OCI-LY3 (cell line): ENCODE data around the gene ZBTB24.
A peak's percentile ranks its signal among the peaks of the same experiment; 100 is the strongest.

Experiments
- H2AFZ ChIP-seq: fragments of 200-600, 300-600 bp; shearing (Covaris generic); 2 replicates; pipeline ENCODE4 v1.6.0; 2014; ENCODE audit warnings: antibody characterized with exemption, low read depth, low read length
- H3K27ac ChIP-seq: fragments of 200-600, 300-600 bp; sonication (generic); 2 replicates; pipeline ENCODE4 v1.5.1; 2014; ENCODE audit warnings: mild to moderate bottlenecking, low read length, moderate library complexity, mixed read lengths
- H3K27me3 ChIP-seq: fragments of 200-600, 300-600 bp; sonication (generic); 2 replicates; pipeline ENCODE4 v1.6.1; 2014; ENCODE audit warnings: low read depth, low read length, mixed read lengths
- H3K36me3 ChIP-seq: fragments of 200-600, 300-600 bp; sonication (generic); replicated peaks from 2 replicates; pipeline ENCODE3; 2014; ENCODE audit warnings: low read depth, low read length, mixed read lengths
- H3K4me1 ChIP-seq: fragments of 300-600, 200-600 bp; sonication (generic); 2 replicates; pipeline ENCODE4 v1.6.1; 2014; ENCODE audit warnings: low read length, mixed read lengths
- H3K4me2 ChIP-seq: fragments of 200-600, 300-600 bp; sonication (generic); 2 replicates; pipeline ENCODE4 v1.6.1; 2014; ENCODE audit warnings: low read length, mixed read lengths
- H3K4me3 ChIP-seq: fragments of 300-600, 200-600 bp; sonication (generic); 2 replicates; pipeline ENCODE4 v1.5.1; 2014; ENCODE audit warnings: antibody characterized with exemption, mild to moderate bottlenecking, low read length, moderate library complexity
- H3K79me2 ChIP-seq: fragments of 300-600, 200-600 bp; shearing (Covaris generic); 2 replicates; pipeline ENCODE4 v1.6.1; 2014; ENCODE audit warnings: mild to moderate bottlenecking, low read length, mixed read lengths
- H3K9ac ChIP-seq: fragments of 300-600, 200-600 bp; shearing (Covaris generic); 2 replicates; pipeline ENCODE4 v1.6.0; 2014; ENCODE audit warnings: mild to moderate bottlenecking, low read length, moderate library complexity
- H3K9me3 ChIP-seq: fragments of 200-600, 300-600 bp; shearing (Covaris generic); 2 replicates; pipeline ENCODE4 v1.6.1; 2014; ENCODE audit warnings: low read length, mixed read lengths; ENCODE audit not compliant: insufficient read depth
- H4K20me1 ChIP-seq: fragments of 200-600, 300-600 bp; sonication (generic); 2 replicates; pipeline ENCODE4 v1.6.1; 2016; ENCODE audit warnings: low read length, mixed read lengths; ENCODE audit not compliant: insufficient read depth
- EZH2phosphoT487 ChIP-seq: fragments of 200-600 bp; shearing (Covaris generic); IDR thresholded peaks from 2 replicates; pipeline ENCODE4 v1.6.1; 2018; ENCODE audit warnings: antibody characterized with exemption, mixed run types, low read depth
- TF ChIP-seq, protein P1 (sequence below): fragments of 200-600, 300-600 bp; sonication (generic); IDR thresholded peaks from 2 replicates; pipeline ENCODE4 v1.5.1; 2014; ENCODE audit warnings: antibody characterized with exemption, low read length, low read depth

ZBTB24 gene

GRCh38 chr6:109442393-109442924 is 40.6 kb downstream of the ZBTB24 start:
- H3K4me2 ChIP-seq = no peak overlapping the region
- H3K27me3 ChIP-seq = no peaks in the 10 kb centered on the region
- TF ChIP-seq EZH2phosphoT487 = no peak
- TF ChIP-seq, protein P1, sequence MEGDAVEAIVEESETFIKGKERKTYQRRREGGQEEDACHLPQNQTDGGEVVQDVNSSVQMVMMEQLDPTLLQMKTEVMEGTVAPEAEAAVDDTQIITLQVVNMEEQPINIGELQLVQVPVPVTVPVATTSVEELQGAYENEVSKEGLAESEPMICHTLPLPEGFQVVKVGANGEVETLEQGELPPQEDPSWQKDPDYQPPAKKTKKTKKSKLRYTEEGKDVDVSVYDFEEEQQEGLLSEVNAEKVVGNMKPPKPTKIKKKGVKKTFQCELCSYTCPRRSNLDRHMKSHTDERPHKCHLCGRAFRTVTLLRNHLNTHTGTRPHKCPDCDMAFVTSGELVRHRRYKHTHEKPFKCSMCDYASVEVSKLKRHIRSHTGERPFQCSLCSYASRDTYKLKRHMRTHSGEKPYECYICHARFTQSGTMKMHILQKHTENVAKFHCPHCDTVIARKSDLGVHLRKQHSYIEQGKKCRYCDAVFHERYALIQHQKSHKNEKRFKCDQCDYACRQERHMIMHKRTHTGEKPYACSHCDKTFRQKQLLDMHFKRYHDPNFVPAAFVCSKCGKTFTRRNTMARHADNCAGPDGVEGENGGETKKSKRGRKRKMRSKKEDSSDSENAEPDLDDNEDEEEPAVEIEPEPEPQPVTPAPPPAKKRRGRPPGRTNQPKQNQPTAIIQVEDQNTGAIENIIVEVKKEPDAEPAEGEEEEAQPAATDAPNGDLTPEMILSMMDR = no peak
- H3K4me1 ChIP-seq = peaks cover 10% of the 10 kb centered on the region
- no peak overlapping the region for H3K27ac ChIP-seq
- no peak overlapping the region for H3K4me3 ChIP-seq
- H3K36me3 ChIP-seq = peaks cover 10% of the 10 kb centered on the region
- H3K79me2 ChIP-seq = peaks cover 7% of the 10 kb centered on the region; the same call in 1 of the 2 replicates
- H2AFZ ChIP-seq = no peak overlapping the region
- H3K9ac ChIP-seq = no peak overlapping the region
- H3K9me3 ChIP-seq = no peaks in the 10 kb centered on the region
- no peaks in the 10 kb centered on the region for H4K20me1 ChIP-seq

DNA sequence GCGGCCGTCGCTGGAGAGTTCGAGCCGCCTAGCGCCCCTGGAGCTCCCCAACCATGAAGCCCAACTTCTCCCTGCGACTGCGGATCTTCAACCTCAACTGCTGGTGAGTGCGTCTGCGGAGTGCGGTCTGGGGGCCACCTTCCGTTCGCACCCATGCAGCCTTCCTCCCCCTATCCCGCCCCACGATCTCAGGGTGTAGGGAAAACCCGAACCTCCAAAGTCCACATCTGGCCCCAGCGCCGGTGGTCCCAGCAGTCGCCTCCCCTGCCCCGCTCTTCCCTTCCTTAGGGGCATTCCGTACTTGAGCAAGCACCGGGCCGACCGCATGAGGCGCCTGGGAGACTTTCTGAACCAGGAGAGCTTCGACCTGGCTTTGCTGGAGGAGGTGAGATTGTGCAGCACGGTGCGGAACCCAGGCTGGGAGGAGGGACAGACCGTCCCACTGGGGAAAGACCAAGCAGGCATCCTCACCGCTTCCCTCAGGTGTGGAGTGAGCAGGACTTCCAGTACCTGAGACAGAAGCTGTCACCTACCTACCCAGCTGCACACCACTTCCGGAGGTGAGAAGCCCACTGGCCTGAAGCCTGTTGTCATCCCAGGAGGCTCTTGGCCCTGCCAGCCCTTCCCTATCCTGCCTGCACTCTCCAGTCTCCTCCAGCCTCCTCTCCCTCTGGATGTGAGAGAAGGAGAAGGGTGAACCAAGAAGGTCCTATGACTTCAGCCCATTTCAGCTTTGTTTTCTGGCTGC is 41.8 kb downstream of the ZBTB24 start:
- H3K9me3 ChIP-seq = no peaks in the 10 kb centered on the region
- H3K4me3 ChIP-seq = peak overlapping the region; percentile 92
- peak overlapping the region; percentile 83 for H2AFZ ChIP-seq

DNA sequence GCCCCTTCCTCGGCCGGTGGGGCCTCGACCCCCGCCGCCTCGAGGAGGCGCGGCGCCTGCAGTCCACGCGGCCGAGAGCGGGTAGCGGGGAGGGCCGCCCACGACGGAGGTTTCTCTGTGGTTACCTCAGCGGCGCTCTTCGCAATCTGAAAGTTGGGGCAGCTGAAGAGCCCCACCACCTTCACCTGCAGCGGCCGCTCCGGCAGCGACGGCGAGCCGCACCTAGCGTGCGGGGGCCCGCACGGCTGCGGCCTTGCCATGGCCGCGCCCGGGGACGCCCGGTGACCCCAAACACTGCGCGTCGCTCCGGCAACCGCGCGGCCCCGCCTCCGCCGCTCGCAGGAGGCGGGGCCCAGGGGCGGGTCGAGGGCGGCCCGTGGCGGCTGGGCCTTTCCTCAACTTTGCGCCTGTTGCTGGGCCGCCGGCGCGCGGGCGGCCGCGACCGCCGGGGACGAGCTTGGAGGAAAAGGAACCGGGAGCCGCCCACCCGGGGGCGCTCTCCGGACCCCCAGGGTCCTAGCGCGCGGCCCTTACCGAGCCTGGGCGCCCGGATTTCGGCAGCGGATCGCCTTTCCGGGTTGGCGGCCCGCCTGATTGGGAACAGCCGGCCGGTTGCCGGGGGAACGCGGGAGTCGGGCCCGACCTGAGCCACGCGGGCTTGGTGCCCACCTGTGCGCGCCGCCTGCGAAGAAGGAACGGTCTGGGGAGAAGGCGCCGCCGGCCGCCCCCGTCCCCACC is 42.5 kb downstream of the ZBTB24 start, which contains the start of the genes PPIL6 and SMPD2:
Gene PPIL6 (minus strand): TSS at position 298 of the 738 bp plus-strand sequence. CDS start 38 bp downstream, at position 260.
Gene SMPD2 (plus strand): TSS at position 394 of the 738 bp plus-strand sequence. CDS start 398 bp downstream, outside the sequence.
- peaks cover 10% of the 10 kb centered on the region for H3K36me3 ChIP-seq
- peaks cover 10% of the 10 kb centered on the region for H3K4me1 ChIP-seq
- peaks cover 7% of the 10 kb centered on the region; the same call in 1 of the 2 replicates for H3K79me2 ChIP-seq
- H3K9ac ChIP-seq = peak within 1 kb of the TSS; percentile 90
- peak within 1 kb of the TSS; percentile 95 for H2AFZ ChIP-seq
- no peaks in the 10 kb centered on the region for H4K20me1 ChIP-seq
- H3K9me3 ChIP-seq = no peaks in the 10 kb centered on the region
- no peaks in the 10 kb centered on the region for H3K27me3 ChIP-seq
- peak within 1 kb of the TSS; percentile 49 for H3K27ac ChIP-seq
- TF ChIP-seq, protein P1 = peak; percentile 21; the same call in 1 of the 2 replicates
- TF ChIP-seq EZH2phosphoT487 = no peak
- peak within 1 kb of the TSS; percentile 97 for H3K4me2 ChIP-seq
- H3K4me3 ChIP-seq = peak within 1 kb of the TSS; percentile 92

More for the DNA sequence above, 41.8 kb downstream of the ZBTB24 start:
- peaks cover 7% of the 10 kb centered on the region; the same call in 1 of the 2 replicates for H3K79me2 ChIP-seq
- peaks cover 10% of the 10 kb centered on the region for H3K36me3 ChIP-seq
- H3K27me3 ChIP-seq = no peaks in the 10 kb centered on the region
- H3K27ac ChIP-seq = peak overlapping the region; percentile 49
- H3K4me2 ChIP-seq = peak overlapping the region; percentile 97
- TF ChIP-seq, protein P1 = no peak
- no peak for TF ChIP-seq EZH2phosphoT487
- H3K9ac ChIP-seq = peak overlapping the region; percentile 90
- H4K20me1 ChIP-seq = no peaks in the 10 kb centered on the region
- peaks cover 10% of the 10 kb centered on the region for H3K4me1 ChIP-seq
